Measurements from ENCODE around the gene MYOM3. TPM values are rescaled to one million over a fixed set of nuclear protein-coding genes. Genes with fewer than 3 reads are reported as not detected.

Gene MYOM3
- total and polyA plus RNA-seq, 2 of the 13 experiments (the other 11 are each of a cell fraction or from before 2014, with no cell fraction given), result 5.8 to 15.3 TPM

DNA sequence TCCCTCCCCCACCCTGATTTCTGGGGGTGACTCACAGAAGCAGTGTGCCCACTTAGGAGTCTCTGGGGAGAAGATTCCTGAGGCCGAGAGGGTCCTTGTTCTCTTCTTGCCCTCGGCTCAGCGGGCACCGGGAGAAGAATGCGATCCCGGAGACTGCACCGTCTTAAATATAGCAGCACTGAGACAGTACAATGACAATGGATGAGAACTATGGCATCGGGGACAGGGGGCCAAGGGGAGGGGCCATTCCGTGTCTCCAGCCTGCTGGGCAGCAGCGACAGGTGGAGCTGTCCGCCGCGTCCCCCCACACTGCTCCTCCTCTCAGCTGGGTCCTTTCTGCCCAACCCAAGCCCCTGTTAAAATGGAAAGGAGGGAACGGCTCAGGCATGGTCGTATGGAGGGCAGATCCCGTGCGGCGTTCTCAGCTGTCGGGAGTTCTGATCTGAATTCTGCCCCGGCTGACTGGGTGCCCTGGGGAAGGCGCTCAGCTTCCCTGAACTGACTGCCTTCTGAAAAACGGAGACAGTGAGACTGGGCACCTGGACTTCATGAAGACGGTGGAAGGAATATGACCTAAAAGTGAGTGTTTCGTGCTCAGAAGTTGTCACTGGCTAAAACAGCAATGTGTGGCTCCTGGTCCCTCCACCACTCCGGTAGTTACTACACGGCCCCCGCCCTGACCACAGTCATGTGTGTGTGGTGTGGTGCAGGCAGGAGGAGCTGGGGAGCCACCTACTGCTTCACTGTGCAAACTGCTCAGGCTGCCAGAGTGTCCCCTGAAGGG lies at the start of gene MYOM3 (continued):
- TF ChIP-seq GATA4 (IDR thresholded peaks at IDR 0.05; ENCODE audit: borderline replicate concordance, low read depth) (no peak), PLRG1 (conservative IDR thresholded peaks at IDR 0.05) (no peak), RFX1 (IDR thresholded peaks at IDR 0.05) (no peak), SALL2 (CRISPR knock-in tag; IDR thresholded peaks at IDR 0.05) (no peak), KDM2A (CRISPR knock-in tag; IDR thresholded peaks at IDR 0.05; ENCODE audit: borderline replicate concordance, low read depth) (peak; percentile 42; the same call in 1 of the 2 replicates), RFX5 (IDR thresholded peaks at IDR 0.05; ENCODE audit: low read depth, low read length) (no peak), SOX6 (IDR thresholded peaks at IDR 0.05) (no peak), SOX6 (CRISPR knock-in tag; IDR thresholded peaks at IDR 0.05) (no peak; the same call in 1 of the 2 replicates), ZNF510 (CRISPR knock-in tag; IDR thresholded peaks at IDR 0.05; ENCODE audit: low read depth) (no peak), ZNF530 (CRISPR knock-in tag; IDR thresholded peaks at IDR 0.05; ENCODE audit: low read depth) (no peak), ZNF615 (CRISPR knock-in tag; IDR thresholded peaks at IDR 0.05; ENCODE audit: borderline replicate concordance) (no peak), PITX1 (CRISPR knock-in tag; IDR thresholded peaks at IDR 0.05) (no peak), ATM (IDR thresholded peaks at IDR 0.05; ENCODE audit: borderline replicate concordance) (no peak), ZNF562 (CRISPR knock-in tag; IDR thresholded peaks at IDR 0.05; ENCODE audit: borderline replicate concordance) (no peak), CC2D1A (CRISPR knock-in tag; IDR thresholded peaks at IDR 0.05) (no peak), MXI1 (IDR thresholded peaks at IDR 0.05; ENCODE audit: borderline replicate concordance, low read depth, low read length) (0 out of 3 replicates have a peak, but pooled peaks have one; percentile 49), SNAPC2 (CRISPR knock-in tag; IDR thresholded peaks at IDR 0.05) (no peak), MIER3 (CRISPR knock-in tag; IDR thresholded peaks at IDR 0.05; ENCODE audit: borderline replicate concordance) (peak; percentile 53; the same call in 1 of the 2 replicates), YEATS2 (CRISPR knock-in tag; IDR thresholded peaks at IDR 0.05; ENCODE audit: borderline replicate concordance) (no peak), SP2 (CRISPR knock-in tag; IDR thresholded peaks at IDR 0.05) (no peak), ZIK1 (CRISPR knock-in tag; IDR thresholded peaks at IDR 0.05; ENCODE audit: borderline replicate concordance, low read depth) (no peak)
- TF ChIP-seq, protein P1, sequence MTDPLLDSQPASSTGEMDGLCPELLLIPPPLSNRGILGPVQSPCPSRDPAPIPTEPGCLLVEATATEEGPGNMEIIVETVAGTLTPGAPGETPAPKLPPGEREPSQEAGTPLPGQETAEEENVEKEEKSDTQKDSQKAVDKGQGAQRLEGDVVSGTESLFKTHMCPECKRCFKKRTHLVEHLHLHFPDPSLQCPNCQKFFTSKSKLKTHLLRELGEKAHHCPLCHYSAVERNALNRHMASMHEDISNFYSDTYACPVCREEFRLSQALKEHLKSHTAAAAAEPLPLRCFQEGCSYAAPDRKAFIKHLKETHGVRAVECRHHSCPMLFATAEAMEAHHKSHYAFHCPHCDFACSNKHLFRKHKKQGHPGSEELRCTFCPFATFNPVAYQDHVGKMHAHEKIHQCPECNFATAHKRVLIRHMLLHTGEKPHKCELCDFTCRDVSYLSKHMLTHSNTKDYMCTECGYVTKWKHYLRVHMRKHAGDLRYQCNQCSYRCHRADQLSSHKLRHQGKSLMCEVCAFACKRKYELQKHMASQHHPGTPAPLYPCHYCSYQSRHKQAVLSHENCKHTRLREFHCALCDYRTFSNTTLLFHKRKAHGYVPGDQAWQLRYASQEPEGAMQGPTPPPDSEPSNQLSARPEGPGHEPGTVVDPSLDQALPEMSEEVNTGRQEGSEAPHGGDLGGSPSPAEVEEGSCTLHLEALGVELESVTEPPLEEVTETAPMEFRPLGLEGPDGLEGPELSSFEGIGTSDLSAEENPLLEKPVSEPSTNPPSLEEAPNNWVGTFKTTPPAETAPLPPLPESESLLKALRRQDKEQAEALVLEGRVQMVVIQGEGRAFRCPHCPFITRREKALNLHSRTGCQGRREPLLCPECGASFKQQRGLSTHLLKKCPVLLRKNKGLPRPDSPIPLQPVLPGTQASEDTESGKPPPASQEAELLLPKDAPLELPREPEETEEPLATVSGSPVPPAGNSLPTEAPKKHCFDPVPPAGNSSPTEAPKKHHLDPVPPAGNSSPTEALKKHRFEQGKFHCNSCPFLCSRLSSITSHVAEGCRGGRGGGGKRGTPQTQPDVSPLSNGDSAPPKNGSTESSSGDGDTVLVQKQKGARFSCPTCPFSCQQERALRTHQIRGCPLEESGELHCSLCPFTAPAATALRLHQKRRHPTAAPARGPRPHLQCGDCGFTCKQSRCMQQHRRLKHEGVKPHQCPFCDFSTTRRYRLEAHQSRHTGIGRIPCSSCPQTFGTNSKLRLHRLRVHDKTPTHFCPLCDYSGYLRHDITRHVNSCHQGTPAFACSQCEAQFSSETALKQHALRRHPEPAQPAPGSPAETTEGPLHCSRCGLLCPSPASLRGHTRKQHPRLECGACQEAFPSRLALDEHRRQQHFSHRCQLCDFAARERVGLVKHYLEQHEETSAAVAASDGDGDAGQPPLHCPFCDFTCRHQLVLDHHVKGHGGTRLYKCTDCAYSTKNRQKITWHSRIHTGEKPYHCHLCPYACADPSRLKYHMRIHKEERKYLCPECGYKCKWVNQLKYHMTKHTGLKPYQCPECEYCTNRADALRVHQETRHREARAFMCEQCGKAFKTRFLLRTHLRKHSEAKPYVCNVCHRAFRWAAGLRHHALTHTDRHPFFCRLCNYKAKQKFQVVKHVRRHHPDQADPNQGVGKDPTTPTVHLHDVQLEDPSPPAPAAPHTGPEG (CRISPR knock-in tag; IDR thresholded peaks at IDR 0.05), result no peak
- TF ChIP-seq, protein P2, sequence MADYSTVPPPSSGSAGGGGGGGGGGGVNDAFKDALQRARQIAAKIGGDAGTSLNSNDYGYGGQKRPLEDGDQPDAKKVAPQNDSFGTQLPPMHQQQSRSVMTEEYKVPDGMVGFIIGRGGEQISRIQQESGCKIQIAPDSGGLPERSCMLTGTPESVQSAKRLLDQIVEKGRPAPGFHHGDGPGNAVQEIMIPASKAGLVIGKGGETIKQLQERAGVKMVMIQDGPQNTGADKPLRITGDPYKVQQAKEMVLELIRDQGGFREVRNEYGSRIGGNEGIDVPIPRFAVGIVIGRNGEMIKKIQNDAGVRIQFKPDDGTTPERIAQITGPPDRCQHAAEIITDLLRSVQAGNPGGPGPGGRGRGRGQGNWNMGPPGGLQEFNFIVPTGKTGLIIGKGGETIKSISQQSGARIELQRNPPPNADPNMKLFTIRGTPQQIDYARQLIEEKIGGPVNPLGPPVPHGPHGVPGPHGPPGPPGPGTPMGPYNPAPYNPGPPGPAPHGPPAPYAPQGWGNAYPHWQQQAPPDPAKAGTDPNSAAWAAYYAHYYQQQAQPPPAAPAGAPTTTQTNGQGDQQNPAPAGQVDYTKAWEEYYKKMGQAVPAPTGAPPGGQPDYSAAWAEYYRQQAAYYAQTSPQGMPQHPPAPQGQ (CRISPR knock-in tag; IDR thresholded peaks at IDR 0.05; ENCODE audit: borderline replicate concordance), result no peak
- TF ChIP-seq, protein P3, sequence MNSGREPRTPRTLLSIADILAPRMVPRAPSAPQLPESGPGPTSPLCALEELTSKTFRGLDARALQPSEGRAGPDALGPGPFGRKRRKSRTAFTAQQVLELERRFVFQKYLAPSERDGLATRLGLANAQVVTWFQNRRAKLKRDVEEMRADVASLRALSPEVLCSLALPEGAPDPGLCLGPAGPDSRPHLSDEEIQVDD (CRISPR knock-in tag; IDR thresholded peaks at IDR 0.05; ENCODE audit: borderline replicate concordance), result no peak

Data from HepG2 (cell line).